HG02973 (cell line): ENCODE measurements around the gene TMEM181.
"Not testable (repeated sequence)": the region's sequence is repeated elsewhere in the genome, so short reads cannot be mapped to it uniquely, and the experiment has no call there.

Experiments
- ATAC-seq: cut with Tn5 transposase; IDR thresholded peaks from one replicate; pipeline ENCODE4 v1.9.1; 2021; ENCODE audit warnings: moderate library complexity; ENCODE audit not compliant: unreplicated experiment

TMEM181 gene

GRCh38 chr6:158593670-158594069, 33.8 kb downstream of the TMEM181 start:
- no peak for ATAC-seq

DNA sequence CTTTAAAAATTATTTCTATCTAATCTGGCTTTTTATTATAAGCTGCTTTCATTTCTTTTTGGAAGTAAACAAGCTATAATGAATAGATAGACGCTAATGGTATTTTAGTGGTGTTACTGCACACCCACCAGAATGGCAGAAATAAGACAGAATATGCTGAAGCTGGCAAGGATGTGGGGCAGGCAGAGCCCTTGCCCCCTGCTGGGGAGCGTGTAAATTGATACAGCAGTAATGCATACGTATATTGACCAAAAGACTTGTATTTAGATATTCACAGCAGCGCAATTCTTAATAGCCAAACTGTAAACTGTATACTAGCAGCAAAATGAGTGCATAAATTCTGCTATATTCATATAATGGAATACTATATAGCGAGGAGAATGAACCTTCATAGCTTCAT, 35.3 kb downstream of the TMEM181 start:
- ATAC-seq, result no peak

GRCh38 chr6:158596861-158597260, 37.0 kb downstream of the TMEM181 start:
- no peak for ATAC-seq

GRCh38 chr6:158597565-158597964, 37.7 kb downstream of the TMEM181 start:
- no peak for ATAC-seq

- no peak for ATAC-seq
These were observed 39.7 kb downstream of the TMEM181 start for GRCh38 chr6:158599635-158600034.

GRCh38 chr6:158603261-158604047, 43.6 kb downstream of the TMEM181 start:
- no peak for ATAC-seq

- ATAC-seq, result no peak
These were observed 44.1 kb downstream of the TMEM181 start for GRCh38 chr6:158604048-158604406.

GRCh38 chr6:158605266-158605878, 45.5 kb downstream of the TMEM181 start:
- ATAC-seq, result no peak

DNA sequence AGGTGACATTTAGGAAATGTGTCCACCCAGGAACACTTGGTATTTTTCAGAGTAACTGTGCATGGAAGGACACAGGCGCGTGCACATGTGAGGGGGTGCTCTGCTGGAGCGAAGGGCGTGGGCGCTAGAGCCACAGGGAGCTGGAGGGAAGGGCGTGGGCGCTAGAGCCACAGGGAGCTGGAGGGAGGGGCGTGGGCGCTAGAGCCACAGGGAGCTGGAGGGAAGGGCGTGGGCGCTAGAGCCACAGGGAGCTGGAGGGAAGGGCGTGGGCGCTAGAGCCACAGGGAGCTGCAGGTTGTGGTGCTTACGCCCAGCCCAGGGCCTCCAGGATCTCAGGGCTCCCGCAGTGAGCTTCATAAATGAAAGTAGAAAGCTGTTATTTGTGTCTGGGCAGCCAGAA, 46.1 kb downstream of the TMEM181 start:
- not testable (repeated sequence) for ATAC-seq

DNA sequence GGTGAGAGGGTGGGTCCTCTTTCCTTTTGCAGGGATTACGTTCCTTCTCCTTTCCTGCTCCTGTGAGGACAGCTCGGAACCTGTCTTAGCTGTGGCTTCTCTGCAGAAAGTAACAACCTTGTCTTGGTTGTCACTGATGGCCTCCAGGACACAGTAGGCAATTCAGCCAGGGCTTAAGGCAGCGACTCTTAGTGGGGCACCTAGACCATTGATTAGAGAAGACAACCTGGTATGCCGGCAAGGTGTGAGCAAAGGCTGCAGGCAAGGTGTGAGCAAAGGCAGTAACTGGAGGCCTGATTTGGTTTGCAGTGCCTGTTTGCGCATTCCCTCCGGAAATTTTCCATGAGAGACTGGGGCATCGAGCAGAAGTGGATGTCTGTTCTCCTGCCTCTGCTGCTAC, 47.0 kb downstream of the TMEM181 start:
- ATAC-seq, result no peak

- no peak for ATAC-seq
These were observed 47.7 kb downstream of the TMEM181 start for GRCh38 chr6:158607411-158608170.

- no peak for ATAC-seq
These were observed 48.3 kb downstream of the TMEM181 start for GRCh38 chr6:158608221-158608620.

GRCh38 chr6:158609455-158610155, 49.7 kb downstream of the TMEM181 start:
- ATAC-seq, result no peak

DNA sequence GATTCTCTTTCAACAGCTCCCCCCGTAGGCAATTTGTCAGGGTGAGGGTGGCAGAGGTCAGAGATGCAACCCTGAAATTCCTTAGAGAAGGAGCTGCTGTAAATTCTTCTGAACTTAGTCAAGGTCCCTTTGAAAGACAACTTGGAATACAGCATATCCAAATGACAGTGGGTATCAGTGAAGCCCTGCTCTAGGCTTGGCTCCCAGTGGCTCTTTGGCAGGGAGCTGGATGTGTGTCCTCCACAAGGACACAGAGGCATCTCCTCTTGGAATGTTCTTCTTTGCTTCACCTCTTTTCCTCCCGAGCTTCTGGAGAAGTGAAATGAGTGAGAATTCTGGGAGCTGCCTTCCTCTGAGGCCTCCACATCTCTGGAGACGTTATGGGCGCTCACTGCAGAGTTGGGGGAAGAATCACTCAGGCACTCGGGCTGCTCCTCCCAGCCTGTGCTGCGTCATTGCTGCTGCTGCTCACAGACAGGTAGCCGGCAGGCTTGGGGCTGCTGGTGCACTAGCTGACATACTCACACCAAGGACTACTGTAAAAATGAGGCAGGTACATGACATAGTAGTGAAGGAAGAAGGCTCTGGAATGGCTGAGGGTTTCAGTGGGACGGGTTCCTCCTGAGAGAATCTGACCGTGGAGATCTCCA, 50.6 kb downstream of the TMEM181 start:
- ATAC-seq, result no peak

- no peak for ATAC-seq
These were observed 51.1 kb downstream of the TMEM181 start for GRCh38 chr6:158611039-158611438.

- no peak for ATAC-seq
These were observed 51.9 kb downstream of the TMEM181 start for GRCh38 chr6:158611541-158612370.

DNA sequence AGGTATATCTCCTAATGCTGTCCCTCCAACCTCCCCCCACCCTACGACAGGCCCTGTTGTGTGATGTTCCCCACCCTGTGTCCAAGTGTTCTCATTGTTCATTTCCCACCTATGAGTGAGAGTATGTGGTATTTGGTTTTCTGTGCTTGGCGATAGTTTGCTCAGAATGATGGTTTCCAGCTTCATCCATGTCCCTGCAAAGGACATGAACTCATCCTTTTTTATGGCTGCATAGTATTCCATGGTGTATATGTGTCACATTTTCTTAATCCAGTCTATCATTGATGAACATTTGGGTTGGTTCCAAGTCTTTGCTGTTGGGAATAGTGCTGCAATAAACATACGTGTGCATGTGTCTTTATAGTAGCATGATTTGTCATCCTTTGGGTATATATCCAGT, 54.7 kb downstream of the TMEM181 start:
- not testable (repeated sequence) for ATAC-seq

GRCh38 chr6:158618289-158618688, 58.4 kb downstream of the TMEM181 start:
- ATAC-seq, result not testable (repeated sequence)

GRCh38 chr6:158619922-158620801, 60.3 kb downstream of the TMEM181 start:
- ATAC-seq, result no peak
